Erythroblast (primary cell): ENCODE data around the gene GLIS2.
A peak's percentile ranks its signal among the peaks of the same experiment; 100 is the strongest.
"Not testable (repeated sequence)": the region's sequence is repeated elsewhere in the genome, so short reads cannot be mapped to it uniquely, and the experiment has no call there.

Source experiments
- DNase-seq, 2 experiments: peaks; one replicate each; lab custom pipeline; 2025; lab: John Stamatoyannopoulos, UW
- GATA1 ChIP-seq: IDR thresholded peaks from 2 replicates; pipeline ENCODE4 v1.6.1; 2011; ENCODE audit warnings: low read depth, mild to moderate bottlenecking, control low read depth, low read length, moderate library complexity
- POLR2A ChIP-seq: IDR thresholded peaks from 2 replicates; pipeline ENCODE4 v1.6.1; 2011; ENCODE audit warnings: mild to moderate bottlenecking, low read length

The GLIS2 gene

GRCh38 chr16:4328046-4328781 lies 12.3 kb downstream of the GLIS2 start:
- peak; percentile 53 to 57 for DNase-seq
- TF ChIP-seq POLR2A (no peak), GATA1 (no peak)

- no peak for DNase-seq
- TF ChIP-seq POLR2A (no peak), GATA1 (no peak)
Measured at GRCh38 chr16:4328782-4329775, 13.2 kb downstream of the GLIS2 start.

GRCh38 chr16:4330277-4330874 lies 14.5 kb downstream of the GLIS2 start:
- peak; percentile 68 to 80 for DNase-seq
- TF ChIP-seq POLR2A (no peak), GATA1 (no peak)

GRCh38 chr16:4332083-4332482 lies 16.2 kb downstream of the GLIS2 start:
- no peak for TF ChIP-seq GATA1
- no peak for TF ChIP-seq POLR2A
- DNase-seq, result no peak

- TF ChIP-seq POLR2A (no peak), GATA1 (no peak)
- DNase-seq, result no peak
Measured at GRCh38 chr16:4332623-4333307, 16.9 kb downstream of the GLIS2 start.

GRCh38 chr16:4333308-4333638 lies 17.4 kb downstream of the GLIS2 start:
- TF ChIP-seq GATA1, result no peak
- no peak for TF ChIP-seq POLR2A
- no peak for DNase-seq

GRCh38 chr16:4333714-4334113 lies 17.8 kb downstream of the GLIS2 start:
- not testable (repeated sequence) for DNase-seq

GRCh38 chr16:4334724-4335495 lies 19.0 kb downstream of the GLIS2 start:
- TF ChIP-seq GATA1 (no peak), POLR2A (no peak)
- DNase-seq, result no peak

- DNase-seq, result no peak
- no peak for TF ChIP-seq GATA1
- no peak for TF ChIP-seq POLR2A
Measured at GRCh38 chr16:4336701-4337539, 21.1 kb downstream of the GLIS2 start.

GRCh38 chr16:4337540-4338088 lies 21.7 kb downstream of the GLIS2 start:
- DNase-seq, result no peak
- TF ChIP-seq POLR2A (no peak), GATA1 (no peak)

GRCh38 chr16:4338125-4338582 lies 22.3 kb downstream of the GLIS2 start:
- no peak for TF ChIP-seq GATA1
- no peak for DNase-seq

GRCh38 chr16:4338712-4339299 lies 22.9 kb downstream of the GLIS2 start:
- DNase-seq, result no peak
- no peak for TF ChIP-seq POLR2A
